SU-DHL-6 (cell line): Measurements from ENCODE around the gene WAPL.

Experiments
- H2AFZ ChIP-seq: fragments of 200-600 bp; sonication (generic); 2 replicates; pipeline ENCODE4 v1.6.1; 2014; ENCODE audit warnings: low read depth, mild to moderate bottlenecking, moderate library complexity, mixed read lengths, antibody characterized with exemption, low read length; ENCODE audit not compliant: severe bottlenecking
- H3F3A ChIP-seq: fragments of 200-600 bp; shearing (Covaris generic); 2 replicates; pipeline ENCODE4 v1.6.0; 2016; ENCODE audit warnings: antibody characterized with exemption, mild to moderate bottlenecking; ENCODE audit not compliant: insufficient read depth
- H3K27ac ChIP-seq: fragments of 200-600 bp; sonication (generic); 2 replicates; pipeline ENCODE4 v1.5.1; 2016; ENCODE audit warnings: low read depth, mild to moderate bottlenecking, low read length, moderate library complexity, mixed read lengths
- H3K27me3 ChIP-seq: fragments of 200-600 bp; sonication (generic), shearing (Covaris generic); 2 replicates; pipeline ENCODE4 v1.6.0; 2014; ENCODE audit warnings: mild to moderate bottlenecking, low read length
- H3K36me3 ChIP-seq: fragments of 200-600 bp; sonication (generic); 2 replicates; pipeline ENCODE4 v1.6.1; 2014; ENCODE audit warnings: mild to moderate bottlenecking, low read length, mixed read lengths
- H3K4me2 ChIP-seq: fragments of 300-600, 200-600 bp; shearing (Covaris generic), sonication (generic); 2 replicates; pipeline ENCODE4 v1.6.0; 2014; ENCODE audit warnings: low read length, low read depth, mild to moderate bottlenecking; ENCODE audit not compliant: poor library complexity, severe bottlenecking
- H3K4me3 ChIP-seq: fragments of 200-600 bp; sonication (generic); 2 replicates; pipeline ENCODE4 v1.5.1; 2014; ENCODE audit warnings: antibody characterized with exemption, low read length, mild to moderate bottlenecking, mixed read lengths; ENCODE audit not compliant: insufficient read depth, poor library complexity, severe bottlenecking
- H3K79me2 ChIP-seq: fragments of 200-600 bp; sonication (generic); 2 replicates; pipeline ENCODE4 v1.6.1; 2014; ENCODE audit warnings: mild to moderate bottlenecking, low read length, moderate library complexity; ENCODE audit not compliant: insufficient read depth
- H3K9ac ChIP-seq: fragments of 200-600 bp; sonication (generic); 2 replicates; pipeline ENCODE4 v1.7.0; 2014; ENCODE audit warnings: mild to moderate bottlenecking, low read length
- H3K9me2 ChIP-seq: fragments of 200-600 bp; sonication (generic); replicated peaks from 2 replicates; pipeline ENCODE4 v1.6.1; 2014; ENCODE audit warnings: low read length; ENCODE audit not compliant: insufficient read depth
- H3K9me3 ChIP-seq: fragments of 200-600 bp; sonication (generic); 2 replicates; pipeline ENCODE4 v1.6.1; 2014; ENCODE audit warnings: low read length, mixed read lengths; ENCODE audit not compliant: insufficient read depth
- H4K20me1 ChIP-seq: fragments of 200-600 bp; sonication (generic); 2 replicates; pipeline ENCODE4 v1.6.1; 2014; ENCODE audit warnings: low read depth, mild to moderate bottlenecking, antibody characterized with exemption, low read length, moderate library complexity, mixed read lengths
- CTCF ChIP-seq: fragments of 200-600 bp; sonication (generic); IDR thresholded peaks from one replicate; pipeline ENCODE4 v1.5.1; 2017; ENCODE audit warnings: antibody characterized with exemption, mild to moderate bottlenecking, low read length, moderate library complexity; ENCODE audit not compliant: insufficient read depth, poor library complexity, severe bottlenecking
- EZH2phosphoT487 ChIP-seq: fragments of 200-600 bp; sonication (generic), shearing (Covaris generic); conservative IDR thresholded peaks from 2 replicates; pipeline ENCODE4 v1.6.1; 2018; ENCODE audit warnings: mild to moderate bottlenecking, antibody characterized with exemption, low read length, moderate library complexity, mixed read lengths

The WAPL gene

GRCh38 chr10:86553213-86553612, 31.6 kb upstream of the WAPL start:
- Histone ChIP-seq H3F3A (no peaks in the 10 kb centered on the region), H3K9ac (no peak overlapping the region), H3K9me2 (no peaks in the 10 kb centered on the region), H3K4me2 (no peak overlapping the region), H3K9me3 (no peaks in the 10 kb centered on the region), H3K36me3 (no peaks in the 10 kb centered on the region), H4K20me1 (no peaks in the 10 kb centered on the region), H3K27ac (no peak overlapping the region), H3K79me2 (no peaks in the 10 kb centered on the region), H3K4me3 (no peak overlapping the region), H3K27me3 (no peaks in the 10 kb centered on the region), H2AFZ (no peak overlapping the region)
- TF ChIP-seq EZH2phosphoT487 (no peak), CTCF (no peak)

GRCh38 chr10:86547296-86547695, 25.7 kb upstream of the WAPL start:
- Histone ChIP-seq H3K4me3 (no peak overlapping the region), H3K9me2 (no peaks in the 10 kb centered on the region), H3K27ac (no peak overlapping the region), H3K4me2 (no peak overlapping the region), H4K20me1 (no peaks in the 10 kb centered on the region), H2AFZ (no peak overlapping the region), H3F3A (no peaks in the 10 kb centered on the region), H3K9ac (no peak overlapping the region), H3K79me2 (no peaks in the 10 kb centered on the region), H3K36me3 (no peaks in the 10 kb centered on the region), H3K27me3 (no peaks in the 10 kb centered on the region), H3K9me3 (no peaks in the 10 kb centered on the region)
- TF ChIP-seq EZH2phosphoT487 = no peak
- no peak for TF ChIP-seq CTCF

GRCh38 chr10:86545101-86545500, 23.5 kb upstream of the WAPL start:
- H4K20me1 ChIP-seq = no peaks in the 10 kb centered on the region
- no peak overlapping the region for H3K4me2 ChIP-seq
- no peaks in the 10 kb centered on the region for H3K79me2 ChIP-seq
- H3K9me2 ChIP-seq = no peaks in the 10 kb centered on the region
- no peaks in the 10 kb centered on the region for H3F3A ChIP-seq
- H3K9ac ChIP-seq = no peak overlapping the region
- no peaks in the 10 kb centered on the region for H3K9me3 ChIP-seq
- H3K36me3 ChIP-seq = no peaks in the 10 kb centered on the region
- H3K27me3 ChIP-seq = no peaks in the 10 kb centered on the region
- H2AFZ ChIP-seq = no peak overlapping the region
- TF ChIP-seq EZH2phosphoT487 = no peak
- no peak for TF ChIP-seq CTCF
- no peak overlapping the region for H3K4me3 ChIP-seq
- H3K27ac ChIP-seq = no peak overlapping the region

DNA sequence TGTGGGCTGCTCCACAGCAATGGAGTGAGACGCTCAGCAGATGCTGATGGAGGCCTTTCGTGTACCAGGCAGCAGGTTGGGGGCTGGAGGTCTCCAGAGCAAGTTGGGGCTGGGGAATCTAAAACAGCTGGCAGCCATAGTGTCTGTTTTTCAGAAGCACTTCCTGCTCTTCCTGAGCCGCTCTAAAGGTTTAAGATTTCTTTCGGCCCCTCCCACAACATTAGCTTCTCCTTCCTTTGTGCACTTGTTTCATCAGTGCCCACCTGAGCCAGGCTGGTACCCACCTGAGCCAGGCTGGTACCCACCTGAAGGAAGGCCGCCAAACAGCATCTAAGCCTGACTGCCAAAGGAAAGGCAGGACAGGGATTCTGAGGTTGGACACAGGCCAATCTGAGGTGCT, 18.4 kb upstream of the WAPL start:
- no peak for TF ChIP-seq CTCF
- TF ChIP-seq EZH2phosphoT487 = no peak
- Histone ChIP-seq H3K9me3 (no peaks in the 10 kb centered on the region), H3K9me2 (no peaks in the 10 kb centered on the region), H3K36me3 (no peaks in the 10 kb centered on the region), H3K9ac (no peak overlapping the region), H4K20me1 (no peaks in the 10 kb centered on the region), H3K4me3 (no peak overlapping the region), H3K79me2 (no peaks in the 10 kb centered on the region), H3F3A (no peaks in the 10 kb centered on the region), H3K27ac (no peak overlapping the region), H3K4me2 (no peak overlapping the region), H3K27me3 (no peaks in the 10 kb centered on the region), H2AFZ (no peak overlapping the region)
